Lower leg skin (tissue), 4 donors: Measurements from ENCODE around the gene ENTPD5. TPM values are rescaled to one million over a fixed set of nuclear protein-coding genes. Genes with fewer than 3 reads are reported as not detected.

ENCODE experiments used
- DNase-seq, 2 donors: peaks; one replicate each; pipeline ENCODE4 v3.0.0-alpha.2; 2019; ENCODE audit warnings: low spot score in 2 of 2
- H3K4me3 ChIP-seq: fragments of 200-600 bp; sonication (generic); 2 replicates; pipeline ENCODE4 v1.5.1; 2017; ENCODE audit warnings: mild to moderate bottlenecking, low read depth; ENCODE audit not compliant: poor library complexity, severe bottlenecking
- CTCF ChIP-seq, 3 donors: fragments of 450-650 bp; IDR thresholded peaks; one replicate each; pipeline ENCODE4 v1.5.1; 2016; ENCODE audit warnings: antibody characterized with exemption in 3 of 3, mild to moderate bottlenecking in 3 of 3, moderate library complexity in 2 of 3
- POLR2A ChIP-seq, 2 donors: fragments of 450-650 bp; IDR thresholded peaks; one replicate each; pipeline ENCODE4 v1.6.1; 2016 to 2017; ENCODE audit warnings: antibody characterized with exemption in 2 of 2, mild to moderate bottlenecking in 1 of 2, moderate library complexity in 1 of 2
- WGBS, 2 donors: methylation state at CpG; one replicate each; pipeline ENCODE4 v1.1.5; 2018; 5-methylcytosine and 5-hydroxymethylcytosine counted together
- intact Hi-C: fragments of 100-400 bp; cut with DNase I; formaldehyde crosslinking; loops from one replicate; pipeline ENCODE4 v1.15.0; 2023; ENCODE audit warnings: low total_unique reads
- total RNA-seq, 4 donors: library from RNA; depleted of rRNA; stranded (reverse); fragments of >200 nt; gene quantifications; one replicate each; pipeline ENCODE4 v1.1.0, GENCODE V29; 2016

The ENTPD5 gene
- total RNA-seq, 4 donors from 2014 or later, result 3.9 to 16.9 (median 10.8) TPM

GRCh38 chr14:74049876-74050495, 30.9 kb upstream of the ENTPD5 start:
- WGBS, 2 donors, result 50 to 59% methylated on average over 3 of the region's 3 CpGs
- no peak for TF ChIP-seq CTCF (IDR thresholded peaks at IDR 0.05)
- TF ChIP-seq POLR2A (IDR thresholded peaks at IDR 0.05), result no peak
- H3K4me3 ChIP-seq, result no peak overlapping the region
- intact Hi-C loops, result no loop called here
- no peak for DNase-seq

GRCh38 chr14:74048281-74048680, 29.2 kb upstream of the ENTPD5 start:
- no peak overlapping the region for H3K4me3 ChIP-seq
- DNase-seq, result no peak
- TF ChIP-seq CTCF (IDR thresholded peaks at IDR 0.05) (no peak), POLR2A (IDR thresholded peaks at IDR 0.05) (no peak)
- WGBS, 2 donors, result 74 to 80% methylated on average over 3 of the region's 3 CpGs
- intact Hi-C loops, result no loop called here

GRCh38 chr14:74045522-74045921, 26.4 kb upstream of the ENTPD5 start:
- no peak overlapping the region for H3K4me3 ChIP-seq
- TF ChIP-seq POLR2A (IDR thresholded peaks at IDR 0.05) (no peak), CTCF (IDR thresholded peaks at IDR 0.05) (no peak)
- WGBS, 2 donors, result 96 to 99% methylated on average over 4 of the region's 4 CpGs
- intact Hi-C loops, result no loop called here
- DNase-seq, result no peak

GRCh38 chr14:74042296-74042695, 23.2 kb upstream of the ENTPD5 start:
- TF ChIP-seq POLR2A (IDR thresholded peaks at IDR 0.05), result no peak
- no peak for TF ChIP-seq CTCF (IDR thresholded peaks at IDR 0.05)
- intact Hi-C loops, result no loop called here
- 60 to 84% methylated on average over 2 of the region's 2 CpGs for WGBS, 2 donors
- DNase-seq, result no peak
- no peak overlapping the region for H3K4me3 ChIP-seq

GRCh38 chr14:74038020-74038859, 19.2 kb upstream of the ENTPD5 start:
- H3K4me3 ChIP-seq, result no peak overlapping the region
- TF ChIP-seq POLR2A (IDR thresholded peaks at IDR 0.05) (no peak), CTCF (IDR thresholded peaks at IDR 0.05) (no peak)
- DNase-seq, result no peak
- intact Hi-C loops, result no loop called here
- WGBS, 2 donors, result 64 to 66% methylated on average over 3 of the region's 3 CpGs
